Transverse colon (tissue), 4 donors: Measurements from ENCODE around the gene ANKEF1. TPM values are rescaled to one million over a fixed set of nuclear protein-coding genes. Genes with fewer than 3 reads are reported as not detected.

Experiments used
- DNase-seq: peaks from one replicate; pipeline ENCODE4 v3.0.0-alpha.2; 2019
- H3K27ac ChIP-seq, 4 donors: fragments of 200-600 bp; sonication (generic); 2 replicates each; pipeline ENCODE4 v1.5.1; 2016 to 2018; ENCODE audit warnings: inconsistent platforms in 4 of 4
- H3K27me3 ChIP-seq: fragments of 200-600 bp; sonication (generic); 2 replicates; pipeline ENCODE4 v1.5.1; 2017; ENCODE audit warnings: inconsistent platforms
- H3K36me3 ChIP-seq, 4 donors: fragments of 200-600 bp; sonication (generic); 2 replicates each; pipeline ENCODE4 v1.5.1; 2017 to 2019; ENCODE audit warnings: inconsistent platforms in 4 of 4
- H3K4me1 ChIP-seq, 4 donors: fragments of 200-600 bp; sonication (generic); 2 replicates each; pipeline ENCODE4 v1.5.1; 2017 to 2020; ENCODE audit warnings: inconsistent platforms in 4 of 4
- H3K4me3 ChIP-seq, 4 donors: fragments of 200-600 bp; sonication (generic); 1 replicate in 1 of 4; 2 replicates in 3 of 4; pipeline versions ENCODE4 v1.5.1 to v1.6.1; 2017 to 2019; ENCODE audit warnings: inconsistent platforms in 4 of 4
- H3K9me3 ChIP-seq, 2 donors: fragments of 200-600 bp; sonication (generic); 2 replicates each; pipeline ENCODE4 v1.5.1; 2017 to 2019; ENCODE audit warnings: inconsistent platforms in 2 of 2
- CTCF ChIP-seq, 5 experiments: fragments of 200-600 bp in 3 of 5; fragments of 450-650 bp in 2 of 5; sonication (generic) in 3 of 5; IDR thresholded peaks; 1 replicate in 2 of 5; 2 replicates in 3 of 5; pipeline ENCODE4 v1.5.1; 2016 to 2017; ENCODE audit warnings: antibody characterized with exemption in 5 of 5, inconsistent platforms in 3 of 5, mild to moderate bottlenecking in 2 of 5, moderate library complexity in 1 of 5
- EP300 ChIP-seq: sonication (generic); formaldehyde crosslinking; IDR thresholded peaks from one replicate; pipeline ENCODE4 v1.6.1; 2017; ENCODE audit warnings: antibody characterized with exemption, low read depth
- POLR2A ChIP-seq: fragments of 450-650 bp; IDR thresholded peaks from one replicate; pipeline ENCODE4 v1.6.1; 2016; ENCODE audit warnings: antibody characterized with exemption, mild to moderate bottlenecking, moderate library complexity
- POLR2AphosphoS5 ChIP-seq, 3 donors: sonication (generic); formaldehyde crosslinking; IDR thresholded peaks; one replicate each; pipeline ENCODE4 v1.6.1; 2016; ENCODE audit warnings: antibody characterized with exemption in 3 of 3
- WGBS, 2 donors: methylation state at CpG; one replicate each; pipeline ENCODE4 v1.1.5; 2018; ENCODE audit warnings: low coverage in 1 of 2; 5-methylcytosine and 5-hydroxymethylcytosine counted together
- in situ Hi-C, 4 donors: fragments of 200-750 bp; cut with MboI; loops; one replicate each; pipeline versions ENCODE4 v1.15.0 to v1.15.1; 2017; ENCODE audit warnings: low sequenced_read_pairs in 3 of 4, low pct_ligation_motif_present in 1 of 4, low pct_unique_long_range_greater_than_20kb in 1 of 4
- intact Hi-C: fragments of 100-400 bp; cut with DNase I; formaldehyde crosslinking; loops from one replicate; pipeline ENCODE4 v1.15.1; 2023; ENCODE audit warnings: low total_unique reads
- small RNA-seq, 4 donors: library from RNA; depleted of rRNA; stranded (forward); fragments of <200 nt; gene quantifications; one replicate each; pipeline ENCODE3, GENCODE V24; 2016
- total RNA-seq, 4 donors: library from RNA; depleted of rRNA; stranded (reverse); fragments of >200 nt; gene quantifications; one replicate each; pipeline ENCODE4 v1.1.0, GENCODE V29; 2016

The ANKEF1 gene
- total RNA-seq, 4 donors from 2014 or later = 0.60 to 5.6 (median 4.7) TPM

- DNase-seq = no peak
- no peaks in the 10 kb centered on the region for H3K4me1 ChIP-seq
- H3K27me3 ChIP-seq = no peaks in the 10 kb centered on the region
- TF ChIP-seq CTCF (IDR thresholded peaks at IDR 0.05) (no peak), POLR2AphosphoS5 (IDR thresholded peaks at IDR 0.05) (no peak), EP300 (no peak), POLR2A (no peak)
- WGBS, 2 donors = 77 to 78% methylated on average over 4 to 5 of the region's 5 CpGs
- no peak overlapping the region for H3K4me3 ChIP-seq
- H3K36me3 ChIP-seq = no peaks in the 10 kb centered on the region
- no peak overlapping the region for H3K27ac ChIP-seq
- intact Hi-C loops (no loop called here), in situ Hi-C loops (loop anchor here in 3 of 4 donors (10.0 to 25.0 kb wide), 2 partner anchors 120 to 482 kb away; no protein-coding TSS in a partner anchor)
- H3K9me3 ChIP-seq = no peaks in the 10 kb centered on the region
Measured at GRCh38 chr20:10094566-10095173, 59.9 kb downstream of the ANKEF1 start.

- Histone ChIP-seq H3K27me3 (no peaks in the 10 kb centered on the region), H3K36me3 (no peaks in the 10 kb centered on the region), H3K4me1 (no peaks in the 10 kb centered on the region), H3K4me3 (no peak overlapping the region), H3K27ac (no peak overlapping the region), H3K9me3 (no peaks in the 10 kb centered on the region)
- TF ChIP-seq EP300 = no peak
- no peak for TF ChIP-seq CTCF (IDR thresholded peaks at IDR 0.05)
- no peak for TF ChIP-seq POLR2A
- TF ChIP-seq POLR2AphosphoS5 (IDR thresholded peaks at IDR 0.05) = no peak
- in situ Hi-C loops = loop anchor here in 3 of 4 donors (10.0 to 25.0 kb wide), 2 partner anchors 122 to 484 kb away; no protein-coding TSS in a partner anchor
- WGBS, 2 donors = 90 to 96% methylated on average over 3 of the region's 3 CpGs
- DNase-seq = no peak
- intact Hi-C loops = no loop called here
Measured at GRCh38 chr20:10096790-10097189, 62.0 kb downstream of the ANKEF1 start.

GRCh38 chr20:10105046-10105445 lies 70.3 kb downstream of the ANKEF1 start:
- no peaks in the 10 kb centered on the region for H3K36me3 ChIP-seq
- H3K27me3 ChIP-seq = no peaks in the 10 kb centered on the region
- in situ Hi-C loops = no loop called here
- TF ChIP-seq CTCF (IDR thresholded peaks at IDR 0.05) (no peak), POLR2AphosphoS5 (IDR thresholded peaks at IDR 0.05) (no peak), EP300 (no peak), POLR2A (no peak)
- no peaks in the 10 kb centered on the region for H3K4me1 ChIP-seq
- H3K4me3 ChIP-seq = no peak overlapping the region
- no peak for DNase-seq
- H3K9me3 ChIP-seq = no peaks in the 10 kb centered on the region
- H3K27ac ChIP-seq = no peak overlapping the region
- intact Hi-C loops = no loop called here

Small RNA genes within 50 kb of the gene (small RNA-seq; reads per million reads assigned to genes)
- gene RF00017 = 0 reads per million in 4 donors

Other genes with a start within 250 kb of the ANKEF1 start
- not detected for gene PAK5, start 195.9 kb upstream of the ANKEF1 start, total RNA-seq
- 1 to 10 TPM in 3 of 4 donors, not detected in 1; 1.4 to 4.2 (median 2.4) TPM for gene SNAP25, start 183.8 kb downstream of the ANKEF1 start, total RNA-seq